GM19351 (cell line): ENCODE data around the gene WRAP73.

Experiments
- ATAC-seq: cut with Tn5 transposase; IDR thresholded peaks from one replicate; pipeline ENCODE4 v1.9.1; 2021; ENCODE audit warnings: mild to moderate bottlenecking, moderate library complexity; ENCODE audit not compliant: unreplicated experiment

Gene WRAP73

DNA sequence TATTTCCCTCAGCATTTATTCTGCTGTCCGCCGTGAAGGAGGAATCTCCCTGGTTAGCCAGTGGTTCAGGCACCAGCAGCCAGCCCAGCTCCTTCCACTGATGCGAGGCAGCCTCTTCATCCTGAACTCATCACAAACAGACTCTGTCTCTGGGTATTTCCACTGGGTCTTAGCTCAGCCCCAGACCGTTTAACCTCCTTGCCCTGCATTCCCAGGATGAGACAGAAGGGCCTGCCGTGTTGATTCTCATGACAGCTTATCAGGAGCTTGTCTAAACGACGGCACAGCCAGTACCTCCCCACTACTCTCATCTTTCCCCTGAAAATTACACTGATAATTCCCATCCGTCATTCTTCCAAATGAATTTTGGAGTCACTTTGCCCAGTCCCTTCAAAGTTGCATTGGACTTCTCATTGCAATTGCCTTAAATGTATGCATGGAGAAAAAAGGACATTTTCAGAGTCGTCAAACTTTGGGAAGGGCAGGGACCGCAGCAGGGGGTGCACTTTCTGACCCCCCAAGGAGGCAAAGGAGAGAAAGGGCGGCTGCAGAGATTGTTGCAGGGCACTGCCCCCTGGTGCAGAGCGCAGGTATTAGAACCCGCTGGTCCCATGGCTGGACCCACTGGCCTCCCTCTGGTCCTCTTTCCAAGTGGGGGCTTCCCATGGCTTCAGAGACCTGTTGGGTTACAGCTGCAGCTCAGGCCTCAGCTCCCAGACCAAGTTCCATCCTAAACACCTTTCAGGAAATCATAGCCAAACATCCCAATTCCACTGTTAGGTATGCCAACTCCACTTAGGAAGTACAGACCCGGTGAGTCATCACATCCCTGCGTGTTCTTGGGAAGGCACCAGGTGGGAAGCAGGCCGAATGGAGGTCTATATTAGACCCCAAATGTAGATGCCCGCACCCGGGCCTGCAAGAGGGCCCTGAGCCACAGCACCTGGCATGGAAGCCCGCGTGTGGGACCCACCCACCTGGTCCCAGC lies 34.9 kb downstream of the WRAP73 start:
- ATAC-seq = no peak

DNA sequence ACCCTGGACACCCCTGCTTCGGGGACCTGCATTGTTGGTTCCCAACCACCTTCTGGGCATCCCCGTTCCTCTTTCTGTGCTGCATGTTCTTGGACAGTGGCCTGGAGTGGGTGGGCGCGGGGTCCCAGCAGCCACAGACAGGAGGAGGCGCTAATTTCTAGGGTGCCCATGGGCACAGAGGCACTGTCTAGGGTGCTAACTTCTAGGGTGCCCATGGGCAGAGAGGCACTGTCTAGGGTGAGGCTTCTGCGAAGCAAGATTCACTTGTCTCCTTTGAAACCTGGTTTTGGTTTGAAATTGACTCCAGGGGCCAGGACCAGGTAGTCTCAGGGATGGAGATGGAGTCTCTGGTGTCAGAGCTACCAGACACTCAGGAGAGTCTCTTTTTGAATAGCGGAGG lies 37.8 kb downstream of the WRAP73 start:
- ATAC-seq = no peak

DNA sequence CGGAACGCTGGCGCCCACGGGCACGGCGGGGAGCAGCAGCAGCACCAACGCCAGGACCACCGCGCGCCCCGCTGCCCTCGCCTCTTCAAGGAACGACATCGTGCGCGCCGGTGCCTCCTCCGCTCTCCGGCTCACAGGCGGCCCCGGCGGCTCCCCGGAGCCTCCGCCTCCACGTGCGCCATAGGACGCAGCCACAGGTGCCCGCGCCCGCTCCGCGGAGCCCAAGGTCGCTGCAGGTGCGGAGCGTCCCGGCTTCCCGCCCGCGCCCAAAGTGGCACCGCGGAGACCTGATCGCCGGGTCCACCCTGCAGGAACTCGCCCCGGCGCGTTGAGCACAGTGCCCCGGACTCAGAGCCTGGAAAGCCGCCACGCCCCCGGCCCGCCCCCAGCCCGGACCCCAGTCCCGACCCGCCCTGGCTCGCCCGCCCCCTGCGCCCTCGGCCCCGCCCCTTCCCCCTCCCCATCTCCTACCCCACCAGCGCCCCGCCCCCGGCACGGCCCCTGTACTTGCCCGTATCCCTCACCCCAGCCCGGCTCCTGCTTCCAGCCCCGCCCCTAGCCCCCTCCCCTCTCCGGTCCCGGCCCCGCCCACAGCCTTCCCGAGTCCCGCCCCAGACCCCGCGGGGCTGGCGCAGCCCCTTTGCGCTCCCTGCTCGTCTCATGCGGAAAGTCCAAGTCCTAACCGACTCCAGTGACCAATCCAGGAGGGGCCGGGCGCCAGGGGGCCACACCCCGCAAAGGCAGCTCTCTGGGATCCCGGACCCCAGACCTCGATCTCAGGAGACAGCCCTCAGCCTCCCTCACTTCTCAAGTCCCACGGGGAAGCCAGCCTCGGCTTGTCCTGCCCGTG lies 38.5 kb downstream of the WRAP73 start, which contains the start of gene MEGF6:
MEGF6 (minus strand) TSS at position 339 of the 850 bp plus-strand sequence; CDS start at position 99, 240 bp downstream.
- ATAC-seq = no peak

DNA sequence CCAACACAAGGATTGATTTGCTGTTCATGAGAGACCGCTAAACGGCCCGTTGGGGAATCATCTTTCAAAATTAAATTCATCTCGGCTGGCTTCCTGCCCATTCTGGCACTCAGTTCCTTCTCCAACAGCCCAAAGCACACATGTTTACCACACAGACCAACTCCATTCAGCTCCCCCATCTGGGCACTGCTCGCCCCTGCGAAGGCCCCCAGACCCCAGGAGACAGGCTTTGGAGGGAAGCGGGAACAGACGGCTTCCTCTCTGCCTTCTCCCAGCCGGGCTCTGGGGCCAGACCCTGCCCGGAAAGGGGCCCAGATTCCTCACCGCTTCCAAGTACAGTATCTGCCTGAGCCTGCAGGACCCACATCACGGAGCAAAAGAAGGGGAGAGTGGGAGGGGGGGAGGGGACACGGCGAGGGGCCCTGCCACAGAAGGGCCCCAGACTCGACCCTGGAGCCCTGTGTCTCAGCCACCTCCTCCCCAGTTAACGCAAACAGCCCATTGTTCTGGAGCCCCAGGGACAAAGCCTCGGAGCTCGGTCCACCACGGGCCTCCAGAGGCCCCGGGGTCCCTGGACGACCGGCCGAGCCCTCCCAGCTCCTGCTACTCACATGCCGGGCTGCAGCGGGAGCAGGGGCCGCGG lies 39.3 kb downstream of the WRAP73 start:
- no peak for ATAC-seq

DNA sequence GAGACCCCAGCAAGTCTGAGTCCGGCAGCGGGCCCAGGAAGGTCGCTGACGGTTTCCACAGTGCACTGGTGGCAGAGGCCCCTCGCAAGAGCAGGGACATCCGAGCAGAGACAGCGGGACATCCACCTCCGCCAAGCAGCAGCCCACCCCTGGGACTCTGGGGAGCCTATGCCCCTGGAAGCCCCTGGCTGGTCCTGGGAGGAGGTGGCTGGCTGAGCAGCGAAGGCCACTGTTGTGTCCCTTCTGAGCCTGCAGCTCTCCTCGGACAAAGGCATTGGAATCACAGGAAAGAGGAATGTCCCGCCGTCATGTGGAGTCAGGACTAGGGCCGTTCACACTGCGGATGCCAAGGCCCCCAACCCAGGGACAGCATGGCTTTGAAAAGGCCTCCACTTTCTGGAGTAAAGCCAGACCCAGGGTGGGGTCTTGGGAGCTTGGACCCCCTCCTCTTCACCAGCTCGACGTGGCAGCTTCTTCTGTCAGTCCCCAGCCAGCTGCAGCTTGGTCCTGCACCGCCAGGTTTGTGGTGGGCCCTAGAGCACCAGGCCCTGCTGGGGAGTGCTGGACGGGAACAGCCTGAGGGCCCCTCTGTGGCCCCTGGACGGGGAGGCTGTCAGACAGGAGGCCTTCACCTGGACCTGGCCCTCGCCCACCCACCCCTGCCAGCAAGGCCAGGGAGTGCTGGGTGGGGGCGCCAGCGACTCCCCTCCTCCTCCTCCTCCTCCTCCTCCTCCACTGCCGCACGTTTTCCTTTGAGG lies 40.0 kb downstream of the WRAP73 start:
- ATAC-seq = no peak

DNA sequence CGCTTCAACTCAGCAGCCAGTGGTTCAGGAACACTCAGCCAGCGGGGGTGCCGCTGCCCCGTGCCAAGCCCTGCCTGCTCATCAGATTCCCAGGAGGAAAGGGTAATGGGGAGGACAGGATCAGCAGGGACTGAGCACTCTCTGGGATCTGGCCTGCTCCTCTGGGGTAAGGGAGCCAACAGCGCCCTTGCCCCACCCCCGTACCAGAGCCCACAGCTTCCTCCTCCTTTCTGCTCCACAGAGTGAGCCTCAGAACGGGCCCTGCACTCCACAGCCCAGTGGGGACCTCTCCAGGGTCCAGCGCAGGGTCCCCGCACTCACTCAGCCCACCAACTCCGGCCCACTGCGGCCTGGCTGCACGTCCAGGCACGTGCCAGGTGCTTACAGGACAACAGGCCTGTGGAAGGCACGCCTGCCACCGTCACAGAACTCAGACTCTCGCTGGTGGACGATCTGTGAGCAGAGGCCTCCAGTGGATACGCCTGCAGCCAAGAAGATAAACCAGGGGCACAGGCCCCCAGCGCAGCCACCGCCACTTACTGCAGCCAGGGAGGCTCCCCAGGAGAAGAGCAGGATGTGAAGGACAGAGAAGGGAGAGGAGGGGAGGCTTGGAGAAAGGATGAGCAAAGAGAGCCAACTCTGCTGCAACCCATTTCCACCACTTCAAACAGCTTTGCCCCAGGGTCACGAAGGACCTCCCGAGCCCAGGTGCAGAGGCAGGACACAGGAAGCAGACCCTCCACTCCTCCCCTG lies 40.7 kb downstream of the WRAP73 start:
- ATAC-seq = no peak

DNA sequence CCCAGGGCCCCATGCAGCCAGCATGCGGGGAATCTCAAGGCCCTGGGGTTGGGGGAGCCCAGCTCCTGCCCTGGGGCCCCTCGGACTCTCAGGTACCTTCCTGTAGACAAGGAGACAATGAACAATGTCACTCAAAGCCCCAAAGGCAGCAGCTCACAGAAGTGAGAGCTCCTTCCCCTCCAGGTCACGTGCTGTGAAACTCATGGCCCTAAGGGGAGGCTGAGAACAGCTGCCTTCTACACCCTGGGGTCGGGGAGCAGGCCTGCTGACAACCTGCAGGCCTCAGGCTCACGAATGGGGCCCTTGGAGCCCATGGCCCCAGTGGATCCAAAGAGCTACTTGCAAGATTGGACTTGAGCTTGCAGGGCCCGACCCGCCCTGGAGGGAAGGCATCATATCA lies 41.7 kb downstream of the WRAP73 start:
- no peak for ATAC-seq

DNA sequence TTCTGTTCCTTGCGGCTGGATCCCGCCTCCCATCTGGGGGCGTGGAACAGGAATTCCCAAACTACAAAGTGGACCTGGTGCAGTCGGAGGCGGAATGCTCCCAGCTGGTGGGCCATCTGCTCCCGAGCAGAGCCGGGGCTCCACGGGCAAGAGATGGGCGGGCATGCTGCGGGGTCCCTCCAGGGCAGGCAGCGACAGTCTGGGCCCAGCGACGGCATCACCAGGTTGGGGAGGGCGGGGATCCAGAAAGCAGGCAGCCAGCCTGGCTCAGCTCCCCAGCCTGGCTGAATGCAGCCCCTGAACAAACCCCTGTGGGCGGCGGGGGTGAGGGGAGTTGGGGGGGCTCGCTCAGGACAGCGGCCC lies 42.2 kb downstream of the WRAP73 start:
- no peak for ATAC-seq

DNA sequence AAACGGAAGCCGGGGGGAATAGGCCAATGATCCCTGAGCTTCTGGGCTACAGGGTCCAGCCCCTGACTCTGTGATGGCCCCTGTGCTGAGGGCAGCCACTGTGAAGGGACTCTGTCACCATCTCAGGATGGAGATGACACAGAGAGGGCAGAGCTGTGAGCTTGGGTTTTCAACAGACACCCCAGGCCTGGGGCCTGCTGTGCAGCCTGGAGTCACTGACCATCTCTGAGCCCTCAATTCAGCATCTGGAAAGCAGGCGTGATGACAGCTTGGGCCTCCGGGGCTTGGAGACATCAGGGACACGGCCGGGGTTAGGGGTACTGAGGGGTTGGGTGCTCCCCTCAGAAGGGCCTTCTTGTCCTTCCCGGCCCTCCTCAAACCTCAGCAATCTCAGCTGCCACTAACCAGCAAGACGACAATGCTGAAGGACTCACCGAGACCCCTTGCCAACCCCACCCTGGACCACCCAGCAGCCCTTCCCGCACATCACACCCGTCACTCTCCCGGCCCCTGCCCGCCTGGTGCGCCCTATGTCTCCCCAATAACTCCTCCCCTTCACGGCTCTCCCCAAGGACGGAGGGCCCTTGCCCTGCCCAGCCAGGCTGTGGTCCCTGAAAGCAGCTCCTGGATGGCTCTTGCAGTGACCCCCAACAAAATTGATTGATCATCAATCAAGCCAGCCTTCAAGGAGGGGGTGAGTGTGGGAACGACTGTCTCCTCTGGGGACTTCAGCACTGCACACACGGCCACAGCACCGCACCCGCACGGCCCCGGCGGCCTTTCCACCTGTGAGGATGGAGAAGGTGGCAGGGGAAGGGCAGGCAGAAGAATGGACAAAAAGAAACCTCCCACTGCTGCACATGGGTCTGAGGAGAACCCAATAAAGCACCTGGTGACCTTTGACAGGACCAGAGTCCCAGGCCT lies 42.9 kb downstream of the WRAP73 start:
- ATAC-seq = no peak

DNA sequence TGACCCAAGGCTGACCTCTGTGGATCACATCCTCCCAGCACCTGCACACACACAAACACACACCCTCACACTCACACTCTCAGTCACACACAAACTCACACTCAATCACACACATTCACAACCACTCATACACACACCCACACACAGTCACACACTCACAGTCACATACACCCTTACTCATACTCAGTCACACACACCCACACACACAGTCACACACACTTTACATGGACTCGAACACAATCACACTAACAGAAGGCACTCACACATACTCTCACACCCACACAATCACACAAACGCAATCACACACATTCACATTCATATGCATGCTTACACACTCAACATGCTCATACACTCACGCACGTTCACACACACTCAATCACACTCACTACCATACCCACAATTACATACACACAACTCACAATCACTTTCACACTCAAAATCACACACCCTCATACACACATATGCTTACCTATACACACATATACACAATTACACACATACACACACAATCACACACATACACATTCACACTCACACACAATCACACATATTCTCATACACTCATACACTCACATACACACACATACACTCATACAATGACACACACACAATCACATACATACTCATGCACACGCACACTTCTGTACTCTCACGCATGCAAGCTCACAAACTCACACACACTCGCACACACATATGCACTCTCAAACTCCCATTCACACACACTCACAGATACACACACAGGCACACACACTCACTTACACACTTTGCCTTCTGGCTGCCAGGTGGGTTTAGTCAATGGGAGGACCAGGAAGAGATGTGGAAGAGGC lies 44.7 kb downstream of the WRAP73 start:
- no peak for ATAC-seq

DNA sequence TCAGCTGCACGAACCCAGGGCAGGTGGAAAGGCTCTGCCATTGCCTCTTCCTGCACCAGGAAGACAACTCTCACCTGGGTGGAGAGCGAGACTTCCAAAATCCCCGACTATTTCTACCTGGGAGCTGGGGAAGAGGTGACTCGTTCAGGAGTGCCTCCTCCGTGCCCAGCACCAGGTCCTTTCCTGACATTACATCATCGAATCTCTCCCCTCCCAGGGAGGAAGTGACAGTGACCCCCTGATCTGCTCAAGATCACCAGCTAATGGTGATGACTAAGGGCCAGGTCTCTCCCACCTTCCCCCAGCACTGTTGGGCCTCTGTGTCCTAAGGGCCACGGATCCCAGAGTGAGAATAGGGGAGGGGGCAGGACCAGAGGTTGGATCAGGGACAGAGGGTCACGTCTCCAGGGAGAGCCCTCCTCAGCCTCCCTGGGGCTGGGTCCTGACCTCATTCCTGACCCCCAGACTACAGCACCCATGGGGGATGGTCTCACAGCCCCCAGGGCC lies 45.4 kb downstream of the WRAP73 start:
- ATAC-seq = no peak

DNA sequence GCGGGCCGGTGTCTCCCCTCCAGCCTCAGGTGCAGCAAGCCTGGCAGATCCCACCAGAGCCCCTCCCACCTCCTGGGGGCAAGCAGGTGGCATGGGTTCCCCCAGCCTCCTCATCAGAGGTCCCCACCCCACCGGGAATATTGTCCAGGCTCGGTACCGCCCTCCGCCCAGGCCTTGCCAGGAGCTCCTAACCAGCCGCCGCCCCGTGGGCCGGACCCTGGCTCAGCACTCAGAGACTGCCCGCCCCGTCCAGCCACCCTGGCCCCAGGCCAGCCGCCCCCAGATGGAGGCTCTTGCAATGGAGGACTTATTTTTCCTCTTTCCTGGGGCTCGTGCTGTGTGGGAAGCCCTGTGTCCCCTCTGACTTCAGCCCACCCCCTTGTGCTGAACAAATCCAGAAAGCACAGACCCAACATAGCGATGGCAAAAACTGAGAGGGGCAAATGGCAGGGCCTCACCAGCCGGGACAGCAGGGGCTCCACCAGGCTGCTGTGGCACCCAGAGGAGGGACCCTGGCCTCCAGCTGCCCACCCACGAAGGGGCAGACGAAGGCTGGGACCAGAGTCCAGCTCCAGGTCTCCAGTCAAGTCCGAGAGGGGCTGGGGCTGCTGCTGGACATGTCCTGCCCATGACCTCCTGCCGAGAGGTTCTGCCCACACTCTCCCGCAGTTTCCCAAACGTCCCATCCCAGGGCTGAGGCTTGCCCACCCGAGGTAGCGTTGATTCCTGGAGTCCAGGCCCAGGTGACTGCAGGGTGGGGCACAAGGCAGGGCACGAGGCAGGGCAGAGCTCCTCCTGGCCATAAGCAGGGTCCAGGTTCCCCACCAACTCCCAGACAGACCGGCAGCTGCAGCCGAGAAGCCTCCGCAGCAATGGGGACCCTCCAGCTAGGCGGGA lies 46.1 kb downstream of the WRAP73 start:
- ATAC-seq = no peak

DNA sequence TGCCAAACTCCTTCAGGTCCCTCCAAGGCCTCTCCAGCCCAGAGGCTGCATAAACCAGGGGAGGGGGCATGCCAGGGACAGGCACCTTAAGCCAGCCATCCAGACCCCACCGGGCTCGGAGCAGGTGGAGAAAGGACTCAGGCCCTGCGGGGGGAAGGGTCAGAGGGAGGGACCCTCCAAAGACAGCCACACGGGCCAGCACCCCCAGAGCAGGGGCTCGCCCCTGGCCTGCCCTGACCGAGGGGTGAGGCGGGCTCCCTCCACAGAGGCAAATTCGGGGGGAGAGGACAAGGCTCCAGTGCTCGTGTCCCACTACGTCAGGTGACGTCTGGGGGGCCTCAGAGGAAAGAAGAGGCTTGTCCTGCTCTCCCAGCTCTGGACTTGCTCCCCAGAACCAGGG lies 46.7 kb downstream of the WRAP73 start:
- no peak for ATAC-seq

DNA sequence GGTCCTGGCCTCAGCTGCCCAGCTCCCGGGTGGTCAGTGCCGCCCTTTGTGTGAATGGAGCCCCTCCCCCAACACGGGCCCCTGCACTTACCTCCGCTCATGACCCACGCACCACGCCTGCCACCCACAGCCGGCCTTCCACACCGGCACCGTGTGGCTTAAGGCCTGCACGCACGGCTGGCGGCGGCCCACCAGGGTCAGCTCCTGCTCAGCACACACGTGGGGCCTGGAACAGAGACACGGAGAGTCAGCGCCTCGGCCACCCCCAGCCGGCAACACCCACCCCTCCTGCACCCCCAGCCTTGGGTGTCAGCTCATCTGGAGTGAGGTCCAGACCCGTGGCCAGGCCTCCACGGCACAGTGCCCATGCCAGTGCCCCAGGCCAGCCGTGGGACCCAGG lies 47.5 kb downstream of the WRAP73 start:
- ATAC-seq = no peak

DNA sequence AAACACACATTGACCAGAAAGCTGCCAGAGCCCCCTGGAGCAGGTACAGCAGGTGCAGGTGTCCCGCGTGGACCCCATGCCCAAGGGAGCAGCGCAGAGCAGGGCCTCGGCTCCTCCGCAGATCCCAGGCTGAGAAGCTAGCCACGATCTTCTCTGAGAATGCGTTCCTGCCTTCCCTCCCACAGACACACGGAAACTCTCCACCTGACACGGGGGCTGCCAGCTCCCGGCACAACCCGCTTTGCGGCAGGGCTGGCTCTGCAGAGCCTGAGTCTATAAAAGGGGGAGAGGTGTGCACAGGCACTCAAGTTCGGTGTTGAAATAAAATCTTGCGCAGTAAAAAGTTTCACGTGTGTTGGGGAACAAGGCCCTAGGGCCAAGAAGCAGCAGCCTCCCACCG lies 48.2 kb downstream of the WRAP73 start:
- ATAC-seq = no peak

DNA sequence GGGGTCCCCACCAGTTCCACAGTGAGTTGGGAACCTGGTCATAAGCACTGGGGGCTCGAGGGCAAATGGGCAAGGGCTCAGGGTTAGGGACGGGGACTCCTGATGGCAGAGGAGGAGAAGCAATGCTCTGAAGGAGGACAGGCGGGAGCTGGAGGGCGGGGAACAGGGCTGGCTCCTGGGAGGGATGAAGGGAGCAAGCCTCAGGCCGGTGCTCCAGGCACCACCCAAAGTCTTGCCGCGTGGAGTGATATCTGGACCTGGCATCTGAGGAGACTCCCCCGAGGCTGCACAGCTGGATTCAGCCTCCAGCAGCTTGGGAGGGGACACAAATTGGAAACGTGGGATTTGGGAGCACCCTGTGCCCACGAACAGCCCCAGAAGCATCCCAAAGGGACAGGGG lies 49.5 kb downstream of the WRAP73 start:
- ATAC-seq = no peak

DNA sequence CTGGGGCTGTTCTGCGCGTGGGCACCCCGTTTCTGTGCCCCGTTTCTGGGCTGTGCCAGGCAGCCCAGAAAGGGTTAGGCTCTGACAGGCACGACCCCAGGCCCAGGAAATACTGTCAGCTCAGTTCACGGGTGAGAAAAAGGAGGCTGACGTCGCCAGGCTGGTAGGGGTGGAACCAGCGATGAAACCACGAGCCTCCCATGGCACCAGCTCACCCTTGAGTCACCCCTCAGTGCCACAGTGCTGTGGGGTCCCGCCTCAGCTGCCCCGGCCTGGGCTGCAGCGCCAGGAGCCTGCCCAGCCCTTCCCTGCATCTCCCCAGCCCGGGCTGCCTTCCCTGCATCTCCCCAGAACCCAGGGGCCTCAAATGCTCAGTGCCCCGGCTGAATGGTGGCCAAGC lies 50.1 kb downstream of the WRAP73 start:
- ATAC-seq = no peak
